Transverse colon (tissue), 4 donors: Measurements from ENCODE around the gene LAMA2. TPM values are rescaled to one million over a fixed set of nuclear protein-coding genes. Genes with fewer than 3 reads are reported as not detected.

ENCODE experiments used
- DNase-seq: peaks from one replicate; pipeline ENCODE4 v3.0.0-alpha.2; 2019
- H3K27ac ChIP-seq, 4 donors: fragments of 200-600 bp; sonication (generic); 2 replicates each; pipeline ENCODE4 v1.5.1; 2016 to 2018; ENCODE audit warnings: inconsistent platforms in 4 of 4
- H3K27me3 ChIP-seq: fragments of 200-600 bp; sonication (generic); 2 replicates; pipeline ENCODE4 v1.5.1; 2017; ENCODE audit warnings: inconsistent platforms
- H3K36me3 ChIP-seq, 4 donors: fragments of 200-600 bp; sonication (generic); 2 replicates each; pipeline ENCODE4 v1.5.1; 2017 to 2019; ENCODE audit warnings: inconsistent platforms in 4 of 4
- H3K4me1 ChIP-seq, 4 donors: fragments of 200-600 bp; sonication (generic); 2 replicates each; pipeline ENCODE4 v1.5.1; 2017 to 2020; ENCODE audit warnings: inconsistent platforms in 4 of 4
- H3K4me3 ChIP-seq, 4 donors: fragments of 200-600 bp; sonication (generic); 1 replicate in 1 of 4; 2 replicates in 3 of 4; pipeline versions ENCODE4 v1.5.1 to v1.6.1; 2017 to 2019; ENCODE audit warnings: inconsistent platforms in 4 of 4
- H3K9me3 ChIP-seq, 2 donors: fragments of 200-600 bp; sonication (generic); 2 replicates each; pipeline ENCODE4 v1.5.1; 2017 to 2019; ENCODE audit warnings: inconsistent platforms in 2 of 2
- CTCF ChIP-seq, 5 experiments: fragments of 200-600 bp in 3 of 5; fragments of 450-650 bp in 2 of 5; sonication (generic) in 3 of 5; IDR thresholded peaks; 1 replicate in 2 of 5; 2 replicates in 3 of 5; pipeline ENCODE4 v1.5.1; 2016 to 2017; ENCODE audit warnings: antibody characterized with exemption in 5 of 5, inconsistent platforms in 3 of 5, mild to moderate bottlenecking in 2 of 5, moderate library complexity in 1 of 5
- EP300 ChIP-seq: sonication (generic); formaldehyde crosslinking; IDR thresholded peaks from one replicate; pipeline ENCODE4 v1.6.1; 2017; ENCODE audit warnings: antibody characterized with exemption, low read depth
- POLR2A ChIP-seq: fragments of 450-650 bp; IDR thresholded peaks from one replicate; pipeline ENCODE4 v1.6.1; 2016; ENCODE audit warnings: antibody characterized with exemption, mild to moderate bottlenecking, moderate library complexity
- POLR2AphosphoS5 ChIP-seq, 3 donors: sonication (generic); formaldehyde crosslinking; IDR thresholded peaks; one replicate each; pipeline ENCODE4 v1.6.1; 2016; ENCODE audit warnings: antibody characterized with exemption in 3 of 3
- WGBS, 2 donors: methylation state at CpG; one replicate each; pipeline ENCODE4 v1.1.5; 2018; ENCODE audit warnings: low coverage in 1 of 2; 5-methylcytosine and 5-hydroxymethylcytosine counted together
- in situ Hi-C, 4 donors: fragments of 200-750 bp; cut with MboI; loops; one replicate each; pipeline versions ENCODE4 v1.15.0 to v1.15.1; 2017; ENCODE audit warnings: low sequenced_read_pairs in 3 of 4, low pct_ligation_motif_present in 1 of 4, low pct_unique_long_range_greater_than_20kb in 1 of 4
- intact Hi-C: fragments of 100-400 bp; cut with DNase I; formaldehyde crosslinking; loops from one replicate; pipeline ENCODE4 v1.15.1; 2023; ENCODE audit warnings: low total_unique reads
- total RNA-seq, 4 donors: library from RNA; depleted of rRNA; stranded (reverse); fragments of >200 nt; gene quantifications; one replicate each; pipeline ENCODE4 v1.1.0, GENCODE V29; 2016

LAMA2 gene
- total RNA-seq, 4 donors from 2014 or later: 12.3 to 43.0 (median 32.1) TPM

DNA sequence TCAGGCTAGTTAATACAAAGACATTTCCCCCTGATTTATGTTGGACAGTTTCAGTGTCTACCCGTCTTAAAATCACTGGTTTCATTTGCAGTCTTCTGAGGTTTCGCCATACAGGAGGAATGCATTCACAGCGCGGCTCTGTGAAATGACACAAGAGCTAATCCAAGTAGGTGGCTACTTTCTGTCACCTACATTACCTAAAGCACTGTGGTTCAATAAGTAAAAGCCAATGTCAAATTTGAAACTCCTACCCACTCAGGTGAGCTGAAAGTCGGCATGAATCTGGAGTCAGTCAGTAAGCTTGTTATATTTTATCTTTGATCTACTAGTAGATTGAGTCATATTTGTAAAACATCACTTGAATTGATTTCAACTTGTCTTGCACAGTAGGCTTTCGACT is 370.8 kb downstream of the LAMA2 start:
- TF ChIP-seq POLR2A (no peak), CTCF (IDR thresholded peaks at IDR 0.05) (no peak), POLR2AphosphoS5 (IDR thresholded peaks at IDR 0.05) (no peak), EP300 (no peak)
- no peaks in the 10 kb centered on the region for H3K36me3 ChIP-seq
- H3K4me1 ChIP-seq: peaks cover 0 to 30% (median 14%) of the 10 kb centered on the region in 4 donors
- H3K9me3 ChIP-seq: no peaks in the 10 kb centered on the region
- H3K27ac ChIP-seq: no peak overlapping the region
- intact Hi-C loops (loop anchor here (10.0 kb wide), 1 partner anchor 1519 kb away; no protein-coding TSS in a partner anchor), in situ Hi-C loops (no loop called here)
- DNase-seq: no peak
- H3K27me3 ChIP-seq: no peaks in the 10 kb centered on the region
- WGBS, 2 donors: 79 to 92% methylated on average over 6 of the region's 6 CpGs
- H3K4me3 ChIP-seq: no peak overlapping the region

- TF ChIP-seq POLR2A (no peak), POLR2AphosphoS5 (IDR thresholded peaks at IDR 0.05) (no peak), CTCF (IDR thresholded peaks at IDR 0.05) (no peak), EP300 (no peak)
- H3K27ac ChIP-seq: no peak overlapping the region
- H3K36me3 ChIP-seq: no peaks in the 10 kb centered on the region
- no peaks in the 10 kb centered on the region for H3K27me3 ChIP-seq
- H3K9me3 ChIP-seq: no peaks in the 10 kb centered on the region
- intact Hi-C loops (loop anchor here (10.0 kb wide), 1 partner anchor 1522 kb away; no protein-coding TSS in a partner anchor), in situ Hi-C loops (no loop called here)
- H3K4me1 ChIP-seq: peaks cover 0 to 16% (median 5%) of the 10 kb centered on the region in 4 donors
- no peak overlapping the region for H3K4me3 ChIP-seq
- no peak for DNase-seq
Observed at GRCh38 chr6:129257196-129257595, 374.3 kb downstream of the LAMA2 start.

DNA sequence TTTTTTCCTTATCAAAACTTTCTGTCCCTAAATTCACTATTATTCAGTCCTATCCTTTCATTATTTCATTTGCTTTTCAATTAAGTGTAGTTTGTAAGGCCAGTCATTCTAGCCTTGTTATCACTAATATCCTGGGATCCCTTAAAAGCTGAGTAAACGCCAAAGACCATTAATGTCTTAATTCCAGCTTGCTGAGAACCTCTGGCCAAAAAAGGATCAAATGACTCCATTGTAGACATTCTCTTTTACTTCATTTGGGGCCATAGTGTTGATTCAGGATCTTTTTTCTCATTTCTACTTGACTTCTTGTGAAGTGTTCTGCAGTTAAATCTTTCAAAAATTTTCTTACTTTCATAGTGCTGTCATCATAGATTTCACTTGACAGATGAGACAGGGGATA is 379.7 kb downstream of the LAMA2 start:
- Histone ChIP-seq H3K4me1 (no peaks in the 10 kb centered on the region), H3K27ac (no peak overlapping the region), H3K4me3 (no peak overlapping the region), H3K9me3 (no peaks in the 10 kb centered on the region), H3K27me3 (no peaks in the 10 kb centered on the region), H3K36me3 (no peaks in the 10 kb centered on the region)
- intact Hi-C loops (no loop called here), in situ Hi-C loops (no loop called here)
- WGBS, 2 donors: 64 to 69% methylated on average over 1 of the region's 1 CpG
- TF ChIP-seq EP300 (no peak), POLR2A (no peak), CTCF (IDR thresholded peaks at IDR 0.05) (no peak), POLR2AphosphoS5 (IDR thresholded peaks at IDR 0.05) (no peak)
- DNase-seq: no peak

- 77 to 78% methylated on average over 8 of the region's 8 CpGs for WGBS, 2 donors
- Histone ChIP-seq H3K27me3 (no peaks in the 10 kb centered on the region), H3K27ac (no peak overlapping the region), H3K9me3 (no peaks in the 10 kb centered on the region), H3K4me3 (no peak overlapping the region), H3K4me1 (no peaks in the 10 kb centered on the region), H3K36me3 (no peaks in the 10 kb centered on the region)
- TF ChIP-seq POLR2AphosphoS5 (IDR thresholded peaks at IDR 0.05) (no peak), CTCF (IDR thresholded peaks at IDR 0.05) (no peak), POLR2A (no peak), EP300 (no peak)
- no peak for DNase-seq
- in situ Hi-C loops (no loop called here), intact Hi-C loops (no loop called here)
Observed at GRCh38 chr6:129263176-129263575, 380.2 kb downstream of the LAMA2 start.
